Endothelial cell of umbilical vein (primary cell): ENCODE results near the gene PTGES3. TPM values are rescaled to one million over a fixed set of nuclear protein-coding genes. Genes with fewer than 3 reads are reported as not detected.

Source experiments
- Bru-seq: library from RNA; stranded (reverse); fragments of 400-500 nt; gene quantifications from one replicate; lab custom pipeline; 2021; lab: Mats Ljungman, UMichigan
- BruChase-seq, 2 experiments: library from RNA; stranded (reverse); fragments of 400-500 nt; gene quantifications; one replicate each; lab custom pipeline; 2021; lab: Mats Ljungman, UMichigan
- BruUV-seq: library from RNA; stranded (reverse); fragments of 400-500 nt; replicated peaks from 2 replicates; lab custom pipeline; 2021; lab: Mats Ljungman, UMichigan
- CTCF ChIA-PET: fragments of 300-600, 350-600 bp; sonication (Branson Sonifier 250); formaldehyde crosslinking; loops from one replicate; lab custom pipeline; 2021; ENCODE audit warnings: antibody characterized with exemption, inconsistent platforms; lab: Charles Lee
- POLR2A ChIA-PET: fragments of 300-600, 350-600 bp; sonication (Branson Sonifier 250); formaldehyde crosslinking; loops from one replicate; lab custom pipeline; 2021; ENCODE audit warnings: antibody characterized with exemption, inconsistent platforms; lab: Charles Lee
- DNase-seq: peaks from one replicate; pipeline ENCODE4 v3.0.0-alpha.2; 2011; ENCODE audit warnings: low read depth, low spot score
- FAIRE-seq: peaks from 2 replicates; lab custom pipeline; 2011; peaks lifted over from hg19 to GRCh38; lab: Jason Lieb, UNC
- H2AFZ ChIP-seq: 2 replicates; pipeline ENCODE4 v1.6.0; 2012; ENCODE audit warnings: low read depth, low read length, control low read depth, inconsistent platforms
- H3K27ac ChIP-seq: 2 replicates; pipeline ENCODE4 v1.5.1; 2011; ENCODE audit warnings: low read depth, mild to moderate bottlenecking, control low read depth, low read length, moderate library complexity; ENCODE audit not compliant: insufficient read depth
- H3K27me3 ChIP-seq, 2 experiments: 2 replicates each; pipeline versions ENCODE4 v1.6.0 to v1.6.1; 2011; ENCODE audit warnings: low read length in 2 of 2, mixed read lengths in 1 of 2; ENCODE audit not compliant: control insufficient read depth in 2 of 2, insufficient read depth in 2 of 2
- H3K36me3 ChIP-seq, 2 experiments: 2 replicates in 1 of 2; 3 replicates in 1 of 2; pipeline ENCODE4 v1.5.1; 2011; ENCODE audit warnings: low read length in 2 of 2, mild to moderate bottlenecking in 1 of 2, moderate library complexity in 1 of 2; ENCODE audit not compliant: control insufficient read depth in 2 of 2, insufficient read depth in 2 of 2; ENCODE audit errors: extremely low read depth in 1 of 2
- H3K4me1 ChIP-seq: 3 replicates; pipeline ENCODE4 v1.5.1; 2011; ENCODE audit warnings: mild to moderate bottlenecking, low read length; ENCODE audit not compliant: control insufficient read depth, insufficient read depth; ENCODE audit errors: extremely low read depth
- H3K4me2 ChIP-seq: 2 replicates; pipeline ENCODE4 v1.6.1; 2011; ENCODE audit warnings: low read length, control low read depth, mixed read lengths; ENCODE audit not compliant: insufficient read depth
- H3K4me3 ChIP-seq, 3 experiments: fragments of 200-600 bp in 1 of 3; sonication (generic), shearing (Covaris generic) in 1 of 3; replicated peaks in 1 of 3; 2 replicates each; pipeline ENCODE4 v1.5.1; 2011 to 2016; ENCODE audit warnings: control low read depth in 3 of 3, low read length in 3 of 3, mild to moderate bottlenecking in 2 of 3, inconsistent platforms in 1 of 3, low read depth in 1 of 3, moderate library complexity in 1 of 3; ENCODE audit not compliant: insufficient read depth in 1 of 3
- H3K79me2 ChIP-seq: 2 replicates; pipeline ENCODE4 v1.6.0; 2012; ENCODE audit warnings: low read length, inconsistent platforms; ENCODE audit not compliant: control insufficient read depth, insufficient read depth
- H3K9ac ChIP-seq: replicated peaks from 2 replicates; pipeline ENCODE3; 2011; ENCODE audit warnings: low read length, control low read depth; ENCODE audit not compliant: insufficient read depth; ENCODE audit errors: extremely low read depth
- H3K9me1 ChIP-seq: replicated peaks from 3 replicates; pipeline ENCODE4 v1.6.0; 2011; ENCODE audit warnings: mild to moderate bottlenecking, low read length; ENCODE audit not compliant: control insufficient read depth, insufficient read depth; ENCODE audit errors: extremely low read depth
- H3K9me3 ChIP-seq: replicated peaks from 2 replicates; pipeline ENCODE4 v1.5.1; 2012; ENCODE audit warnings: low read length, inconsistent platforms; ENCODE audit not compliant: control insufficient read depth, insufficient read depth
- H4K20me1 ChIP-seq: replicated peaks from 2 replicates; pipeline ENCODE3; 2011; ENCODE audit warnings: mild to moderate bottlenecking, low read length; ENCODE audit not compliant: control insufficient read depth, insufficient read depth; ENCODE audit errors: extremely low read depth
- CTCF ChIP-seq, 2 donors: IDR thresholded peaks; 1 replicate in 1 of 2; 2 replicates in 1 of 2; pipeline ENCODE4 v1.5.1; 2011; ENCODE audit warnings: low read length in 2 of 2, mild to moderate bottlenecking in 2 of 2, moderate library complexity in 2 of 2, control low read depth in 1 of 2, inconsistent platforms in 1 of 2, low read depth in 1 of 2; ENCODE audit not compliant: insufficient read depth in 1 of 2; ENCODE audit errors: extremely low read depth in 1 of 2
- FOS ChIP-seq: IDR thresholded peaks from 2 replicates; pipeline ENCODE4 v1.6.1; 2011; ENCODE audit warnings: mild to moderate bottlenecking, low read length, moderate library complexity, borderline replicate concordance; ENCODE audit not compliant: insufficient read depth
- JUN ChIP-seq: IDR thresholded peaks from 2 replicates; pipeline ENCODE4 v1.6.1; 2011; ENCODE audit warnings: borderline replicate concordance, low read depth; ENCODE audit not compliant: insufficient read length, insufficient read depth
- MAX ChIP-seq: IDR thresholded peaks from 2 replicates; pipeline ENCODE4 v1.6.1; 2011; ENCODE audit not compliant: insufficient read depth, insufficient read length
- MYC ChIP-seq: IDR thresholded peaks from one replicate; pipeline ENCODE4 v1.6.1; 2011; ENCODE audit warnings: mild to moderate bottlenecking, low read depth, low read length
- POLR2A ChIP-seq: IDR thresholded peaks from 2 replicates; pipeline ENCODE4 v1.6.1; 2012; ENCODE audit warnings: low read depth, mild to moderate bottlenecking, control low read depth, low read length
- POLR2AphosphoS5 ChIP-seq: IDR thresholded peaks from 2 replicates; pipeline ENCODE4 v1.6.1; 2012; ENCODE audit warnings: low read depth, mild to moderate bottlenecking, control low read depth, low read length, moderate library complexity; ENCODE audit not compliant: insufficient read depth
- dilution Hi-C: fragments of 300-500 bp; cut with MboI; formaldehyde crosslinking; loops from one replicate; pipeline ENCODE4 v1.15.0; 2019; ENCODE audit warnings: low sequenced_read_pairs; ENCODE audit not compliant: extremely low pct_ligation_motif_present
- intact Hi-C: fragments of 100-400 bp; cut with micrococcal nuclease; formaldehyde crosslinking; loops from one replicate; pipeline ENCODE4 v1.10.0; 2022
- long read RNA-seq: library from polyadenylated mRNA; stranded (forward); transcript quantifications from one replicate; pipeline ENCODE4 v2.0.0, GENCODE V29; 2021
- polyA minus RNA-seq, 3 experiments: library from RNA; depleted of rRNA, polyadenylated mRNA; stranded (reverse); fragments of >200 nt; gene quantifications; 1 replicate in 1 of 3; 2 replicates in 2 of 3; pipeline ENCODE4 v1.2.3, GENCODE V29; 2011
- polyA plus RNA-seq, 4 experiments: library from polyadenylated mRNA; depleted of rRNA in 3 of 4; stranded (reverse) in 3 of 4; unstranded in 1 of 4; fragments of >200 nt; gene quantifications; 2 replicates each; pipeline versions ENCODE4 v1.2.1 to v1.2.3, GENCODE V29; 2011 to 2012; ENCODE audit warnings: missing spikeins in 1 of 4
- total RNA-seq: library from RNA; stranded (reverse); gene quantifications from 2 replicates; pipeline ENCODE4 v1.2.3, GENCODE V29; 2021

PTGES3 gene
- total RNA-seq (262 and 278 TPM in 2 replicates), polyA plus RNA-seq (33.4 and 48.5 TPM in 2 replicates), polyA minus RNA-seq (21.7 and 27.4 TPM in 2 replicates), Bru-seq, nascent RNA (percentile 96 among the genes with signal in this experiment), BruChase-seq, experiment 1, labeled RNA remaining after a 6-hour chase (percentile 98 among the genes with signal in this experiment), BruChase-seq, experiment 2, labeled RNA remaining after a 2-hour chase (percentile 98 among the genes with signal in this experiment)
- 73.3 and 77.3 TPM in 2 replicates for polyA plus RNA-seq (2011; cell fraction: cytosol; rRNA removed)
- polyA plus RNA-seq (2011; cell fraction: nucleus; rRNA removed): 37.5 and 49.3 TPM in 2 replicates
- polyA plus RNA-seq (2012): 239 and 400 TPM in 2 replicates
- 119 TPM for polyA minus RNA-seq (2011; cell fraction: cytosol; rRNA and poly(A)+ RNA removed)
- polyA minus RNA-seq (2011; cell fraction: nucleus; rRNA and poly(A)+ RNA removed): 26.1 and 27.9 TPM in 2 replicates
- long read RNA-seq, transcript PTGES3-202 (7 exons, 1,547 nt): minor isoform, 22 of 772 reads
- long read RNA-seq, transcript PTGES3-201 (8 exons, 1,920 nt): major isoform, 673 of 772 reads
- long read RNA-seq, transcript PTGES3-204 (7 exons, 1,017 nt): minor isoform, 8 of 772 reads
- long read RNA-seq, partial matches to known transcripts: 19 of 772 reads
- long read RNA-seq, other reads (novel, unspliced or antisense): 49 of 772 reads

GRCh38 chr12:56688129-56688845 is at the start of gene PTGES3:
TSS of gene PTGES3 (minus strand) at chr12:56688284. CDS start at chr12:56687999, 285 bp downstream.
- FAIRE-seq (peak; percentile 90), DNase-seq (peak; percentile 99)
- Histone ChIP-seq H3K4me3 (peak within 1 kb of the TSS; percentile 61 to 91 (median 84)), H3K4me2 (peak within 1 kb of the TSS; percentile 96), H3K27me3 (no peaks in the 10 kb centered on the region), H3K4me1 (peaks cover 27% of the 10 kb centered on the region), H3K9ac (peak within 1 kb of the TSS; percentile 93), H2AFZ (peak within 1 kb of the TSS; percentile 20), H3K36me3 (peaks cover 0 to 2% of the 10 kb centered on the region in 2 experiments), H3K9me1 (no peaks in the 10 kb centered on the region), H3K79me2 (peaks cover 46% of the 10 kb centered on the region), H4K20me1 (no peaks in the 10 kb centered on the region), H3K9me3 (no peaks in the 10 kb centered on the region), H3K27ac (peak within 1 kb of the TSS; percentile 90)
- POLR2A ChIA-PET: interaction anchor here (0.9 to 1.5 kb wide), 6 partner anchors 12 to 60 kb away, joined by 3 to 6 read pairs (median 5); partner anchors contain the start of gene NACA
- BruUV-seq: no TSS peak
- TF ChIP-seq FOS: no peak
- TF ChIP-seq CTCF (IDR thresholded peaks at IDR 0.05; ENCODE audit: extremely low read depth in 1 of 2, insufficient read depth in 1 of 2, low read depth in 1 of 2, low read length in 2 of 2): peak in 1 of 2 donors; percentile 3
- peak; percentile 79 for TF ChIP-seq MAX
- TF ChIP-seq MYC: peak; percentile 73
- TF ChIP-seq JUN: no peak
- TF ChIP-seq POLR2AphosphoS5: peak; percentile 88
- peak; percentile 88 for TF ChIP-seq POLR2A
- CTCF ChIA-PET: interaction anchor here (0.5 to 1.8 kb wide), 7 partner anchors 9 to 771 kb away, joined by 3 to 7 read pairs (median 3); partner anchors contain the start of gene GLI1
- intact Hi-C loops: loop anchor here (1.0 to 5.0 kb wide), 4 partner anchors 37 to 399 kb away; partner anchors contain the start of genes NAB2, NACA and PRIM1
- dilution Hi-C loops: no loop called here
